HL-60 (cell line): ENCODE measurements around the gene SPINDOC.

Experiments
- GABPA ChIP-seq: IDR thresholded peaks from 2 replicates; pipeline ENCODE4 v1.6.1; 2012; ENCODE audit warnings: low read depth
- POLR2AphosphoS5 ChIP-seq: IDR thresholded peaks from 2 replicates; pipeline ENCODE4 v1.6.1; 2012; ENCODE audit warnings: low read depth
- SPI1 ChIP-seq: IDR thresholded peaks from 2 replicates; pipeline ENCODE4 v1.6.1; 2012; ENCODE audit warnings: low read depth, mild to moderate bottlenecking, borderline replicate concordance
- TF ChIP-seq, protein P1 (sequence below): IDR thresholded peaks from one replicate; pipeline ENCODE4 v1.5.1; 2011; ENCODE audit warnings: low read length, control low read depth, inconsistent platforms; ENCODE audit not compliant: insufficient read depth
- TF ChIP-seq, protein P2 (sequence below): IDR thresholded peaks from 2 replicates; pipeline ENCODE4 v1.6.1; 2012; ENCODE audit warnings: low read depth; ENCODE audit not compliant: insufficient replicate concordance

DNA sequence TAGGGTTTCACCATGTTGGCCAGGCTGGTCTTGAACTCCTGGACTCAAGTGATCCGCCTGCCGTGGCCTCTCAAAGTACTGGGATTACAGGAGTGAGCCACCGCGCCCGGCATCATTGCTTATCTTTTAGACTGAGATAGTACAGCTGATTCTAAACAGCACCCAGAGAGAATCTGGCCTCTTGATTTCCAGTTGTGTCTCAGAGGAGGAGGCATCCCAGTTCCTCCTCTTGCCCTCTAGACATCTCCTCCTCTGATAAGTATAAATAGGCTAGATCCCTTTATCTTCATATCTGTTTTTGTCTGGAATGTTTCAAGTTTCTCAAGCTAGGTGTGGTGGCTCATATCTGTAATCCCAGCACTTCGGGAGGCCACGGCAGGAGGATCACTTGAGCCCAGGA, 32.7 kb downstream of the SPINDOC start:
- TF ChIP-seq, protein P1, sequence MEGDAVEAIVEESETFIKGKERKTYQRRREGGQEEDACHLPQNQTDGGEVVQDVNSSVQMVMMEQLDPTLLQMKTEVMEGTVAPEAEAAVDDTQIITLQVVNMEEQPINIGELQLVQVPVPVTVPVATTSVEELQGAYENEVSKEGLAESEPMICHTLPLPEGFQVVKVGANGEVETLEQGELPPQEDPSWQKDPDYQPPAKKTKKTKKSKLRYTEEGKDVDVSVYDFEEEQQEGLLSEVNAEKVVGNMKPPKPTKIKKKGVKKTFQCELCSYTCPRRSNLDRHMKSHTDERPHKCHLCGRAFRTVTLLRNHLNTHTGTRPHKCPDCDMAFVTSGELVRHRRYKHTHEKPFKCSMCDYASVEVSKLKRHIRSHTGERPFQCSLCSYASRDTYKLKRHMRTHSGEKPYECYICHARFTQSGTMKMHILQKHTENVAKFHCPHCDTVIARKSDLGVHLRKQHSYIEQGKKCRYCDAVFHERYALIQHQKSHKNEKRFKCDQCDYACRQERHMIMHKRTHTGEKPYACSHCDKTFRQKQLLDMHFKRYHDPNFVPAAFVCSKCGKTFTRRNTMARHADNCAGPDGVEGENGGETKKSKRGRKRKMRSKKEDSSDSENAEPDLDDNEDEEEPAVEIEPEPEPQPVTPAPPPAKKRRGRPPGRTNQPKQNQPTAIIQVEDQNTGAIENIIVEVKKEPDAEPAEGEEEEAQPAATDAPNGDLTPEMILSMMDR: no peak
- TF ChIP-seq GABPA: no peak
- TF ChIP-seq POLR2AphosphoS5: no peak
- TF ChIP-seq, protein P2, sequence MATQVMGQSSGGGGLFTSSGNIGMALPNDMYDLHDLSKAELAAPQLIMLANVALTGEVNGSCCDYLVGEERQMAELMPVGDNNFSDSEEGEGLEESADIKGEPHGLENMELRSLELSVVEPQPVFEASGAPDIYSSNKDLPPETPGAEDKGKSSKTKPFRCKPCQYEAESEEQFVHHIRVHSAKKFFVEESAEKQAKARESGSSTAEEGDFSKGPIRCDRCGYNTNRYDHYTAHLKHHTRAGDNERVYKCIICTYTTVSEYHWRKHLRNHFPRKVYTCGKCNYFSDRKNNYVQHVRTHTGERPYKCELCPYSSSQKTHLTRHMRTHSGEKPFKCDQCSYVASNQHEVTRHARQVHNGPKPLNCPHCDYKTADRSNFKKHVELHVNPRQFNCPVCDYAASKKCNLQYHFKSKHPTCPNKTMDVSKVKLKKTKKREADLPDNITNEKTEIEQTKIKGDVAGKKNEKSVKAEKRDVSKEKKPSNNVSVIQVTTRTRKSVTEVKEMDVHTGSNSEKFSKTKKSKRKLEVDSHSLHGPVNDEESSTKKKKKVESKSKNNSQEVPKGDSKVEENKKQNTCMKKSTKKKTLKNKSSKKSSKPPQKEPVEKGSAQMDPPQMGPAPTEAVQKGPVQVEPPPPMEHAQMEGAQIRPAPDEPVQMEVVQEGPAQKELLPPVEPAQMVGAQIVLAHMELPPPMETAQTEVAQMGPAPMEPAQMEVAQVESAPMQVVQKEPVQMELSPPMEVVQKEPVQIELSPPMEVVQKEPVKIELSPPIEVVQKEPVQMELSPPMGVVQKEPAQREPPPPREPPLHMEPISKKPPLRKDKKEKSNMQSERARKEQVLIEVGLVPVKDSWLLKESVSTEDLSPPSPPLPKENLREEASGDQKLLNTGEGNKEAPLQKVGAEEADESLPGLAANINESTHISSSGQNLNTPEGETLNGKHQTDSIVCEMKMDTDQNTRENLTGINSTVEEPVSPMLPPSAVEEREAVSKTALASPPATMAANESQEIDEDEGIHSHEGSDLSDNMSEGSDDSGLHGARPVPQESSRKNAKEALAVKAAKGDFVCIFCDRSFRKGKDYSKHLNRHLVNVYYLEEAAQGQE: no peak
- no peak for TF ChIP-seq SPI1
